ENCODE results near the gene FLAD1.

DNA sequence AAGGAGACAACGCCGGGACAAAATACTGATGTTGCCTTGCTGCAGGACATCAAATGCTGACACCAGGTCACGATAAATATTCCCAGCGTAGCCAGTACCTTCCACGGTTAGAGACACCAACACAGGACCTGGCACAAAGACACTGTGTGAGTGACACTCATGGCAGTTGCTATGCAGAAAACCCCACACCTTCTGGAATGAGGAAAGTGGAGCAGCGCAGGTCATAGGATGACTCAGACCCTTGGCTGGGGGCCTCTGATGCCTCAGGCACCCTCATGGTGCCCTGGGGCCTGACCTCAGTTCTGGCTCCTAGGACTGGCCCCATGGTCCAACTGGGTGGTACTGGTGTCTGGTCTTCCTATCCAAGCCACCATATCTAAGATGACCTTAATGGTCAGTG, 43.4 kb downstream of the FLAD1 start:
- TF ChIP-seq POLR2A (IDR thresholded peaks at IDR 0.05) (no peak), CTCF (IDR thresholded peaks at IDR 0.05) (no peak)

Data from uterus (tissue), 2 donors.